DOHH2 (cell line): ENCODE results near the gene ADCY5.

Source experiments
- H3F3A ChIP-seq: fragments of 200-600 bp; sonication (generic), shearing (Covaris generic); 2 replicates; pipeline ENCODE4 v1.6.0; 2016; ENCODE audit warnings: antibody characterized with exemption, mild to moderate bottlenecking; ENCODE audit not compliant: control insufficient read depth, insufficient read depth
- H3K27ac ChIP-seq: fragments of 200-600 bp; sonication (generic); 2 replicates; pipeline ENCODE4 v1.5.1; 2014; ENCODE audit warnings: low read depth, mild to moderate bottlenecking, low read length, moderate library complexity
- H3K27me3 ChIP-seq: fragments of 200-600 bp; sonication (generic); 2 replicates; pipeline ENCODE4 v1.6.1; 2014; ENCODE audit warnings: mild to moderate bottlenecking, low read length, mixed read lengths; ENCODE audit not compliant: control insufficient read depth
- H3K36me3 ChIP-seq: fragments of 200-600 bp; sonication (generic); 2 replicates; pipeline ENCODE4 v1.6.1; 2014; ENCODE audit warnings: mild to moderate bottlenecking, low read length, moderate library complexity, mixed read lengths; ENCODE audit not compliant: control insufficient read depth
- H3K4me1 ChIP-seq: fragments of 200-600 bp; sonication (generic); 2 replicates; pipeline ENCODE4 v1.6.1; 2014; ENCODE audit warnings: mild to moderate bottlenecking, low read length, mixed read lengths; ENCODE audit not compliant: control insufficient read depth
- H3K4me2 ChIP-seq: fragments of 200-600 bp; sonication (generic); 2 replicates; pipeline ENCODE4 v1.6.0; 2014; ENCODE audit warnings: mild to moderate bottlenecking, low read length, moderate library complexity
- H3K4me3 ChIP-seq: fragments of 200-600 bp; sonication (generic); 2 replicates; pipeline ENCODE4 v1.5.1; 2014; ENCODE audit warnings: mild to moderate bottlenecking, low read length, mixed read lengths
- H3K79me2 ChIP-seq: fragments of 200-600 bp; sonication (generic); 2 replicates; pipeline ENCODE4 v1.6.1; 2014; ENCODE audit warnings: mild to moderate bottlenecking, low read length, mixed read lengths; ENCODE audit not compliant: control insufficient read depth
- H3K9me2 ChIP-seq: fragments of 200-600 bp; sonication (generic); replicated peaks from 2 replicates; pipeline ENCODE4 v1.6.1; 2014; ENCODE audit warnings: mild to moderate bottlenecking, low read length, mixed read lengths; ENCODE audit not compliant: control insufficient read depth
- H3K9me3 ChIP-seq: fragments of 200-600 bp; sonication (generic); 2 replicates; pipeline ENCODE4 v1.6.1; 2014; ENCODE audit warnings: antibody characterized with exemption, low read length, mixed read lengths; ENCODE audit not compliant: control insufficient read depth, insufficient read depth
- H4K20me1 ChIP-seq: fragments of 200-600 bp; sonication (generic); 2 replicates; pipeline ENCODE4 v1.6.0; 2014; ENCODE audit warnings: low read depth, mild to moderate bottlenecking, antibody characterized with exemption, low read length, moderate library complexity; ENCODE audit not compliant: control insufficient read depth, insufficient read depth
- CTCF ChIP-seq: fragments of 200-600 bp; sonication (generic); IDR thresholded peaks from one replicate; pipeline ENCODE4 v1.5.1; 2014; ENCODE audit warnings: antibody characterized with exemption, mild to moderate bottlenecking, low read depth, low read length; ENCODE audit not compliant: poor library complexity, severe bottlenecking
- EZH2phosphoT487 ChIP-seq: fragments of 200-600 bp; sonication (generic); IDR thresholded peaks from 2 replicates; pipeline ENCODE4 v1.6.1; 2017; ENCODE audit warnings: borderline replicate concordance, mild to moderate bottlenecking, antibody characterized with exemption, low read length, moderate library complexity, mixed read lengths

Gene ADCY5

GRCh38 chr3:123442908-123443307 is 6.0 kb downstream of the ADCY5 start:
- Histone ChIP-seq H4K20me1 (no peaks in the 10 kb centered on the region), H3K4me3 (no peak overlapping the region), H3K9me2 (no peaks in the 10 kb centered on the region), H3K27ac (no peak overlapping the region), H3K4me2 (no peak overlapping the region), H3K9me3 (no peaks in the 10 kb centered on the region), H3F3A (no peaks in the 10 kb centered on the region), H3K79me2 (no peaks in the 10 kb centered on the region), H3K27me3 (peaks cover 14% of the 10 kb centered on the region), H3K36me3 (no peaks in the 10 kb centered on the region), H3K4me1 (no peaks in the 10 kb centered on the region)
- TF ChIP-seq CTCF (no peak), EZH2phosphoT487 (no peak)

- no peaks in the 10 kb centered on the region for H3K36me3 ChIP-seq
- no peaks in the 10 kb centered on the region for H3K9me3 ChIP-seq
- no peaks in the 10 kb centered on the region for H3F3A ChIP-seq
- H3K4me2 ChIP-seq = no peak overlapping the region
- H3K79me2 ChIP-seq = no peaks in the 10 kb centered on the region
- H3K9me2 ChIP-seq = no peaks in the 10 kb centered on the region
- no peak overlapping the region for H3K27ac ChIP-seq
- peaks cover 14% of the 10 kb centered on the region for H3K27me3 ChIP-seq
- H4K20me1 ChIP-seq = no peaks in the 10 kb centered on the region
- no peaks in the 10 kb centered on the region for H3K4me1 ChIP-seq
- no peak overlapping the region for H3K4me3 ChIP-seq
- no peak for TF ChIP-seq EZH2phosphoT487
- TF ChIP-seq CTCF = no peak
These were observed 6.8 kb downstream of the ADCY5 start for GRCh38 chr3:123442125-123442524.

GRCh38 chr3:123439806-123440580 is 8.9 kb downstream of the ADCY5 start:
- Histone ChIP-seq H3K9me2 (no peaks in the 10 kb centered on the region), H3K79me2 (no peaks in the 10 kb centered on the region), H3F3A (no peaks in the 10 kb centered on the region), H4K20me1 (no peaks in the 10 kb centered on the region), H3K27ac (no peak overlapping the region), H3K4me1 (no peaks in the 10 kb centered on the region), H3K36me3 (no peaks in the 10 kb centered on the region), H3K9me3 (no peaks in the 10 kb centered on the region), H3K27me3 (peaks cover 12% of the 10 kb centered on the region), H3K4me2 (no peak overlapping the region), H3K4me3 (no peak overlapping the region)
- TF ChIP-seq CTCF (no peak), EZH2phosphoT487 (no peak)
